NT2/D1 (cell line): ENCODE data around the gene MOV10L1.

Experiments used
- SUZ12 ChIP-seq: IDR thresholded peaks from 2 replicates; pipeline ENCODE4 v1.6.1; 2011; ENCODE audit not compliant: insufficient read length, insufficient read depth; ENCODE audit errors: extremely low read depth
- YY1 ChIP-seq: IDR thresholded peaks from 2 replicates; pipeline ENCODE4 v1.6.1; 2011; ENCODE audit not compliant: insufficient read length, insufficient read depth
- ZNF274 ChIP-seq: IDR thresholded peaks from 2 replicates; pipeline ENCODE4 v1.6.1; 2011; ENCODE audit warnings: mild to moderate bottlenecking, low read depth, low read length

- TF ChIP-seq YY1 (no peak), SUZ12 (no peak), ZNF274 (no peak)
Observed at GRCh38 chr22:50184004-50184901, 94.4 kb downstream of the MOV10L1 start.
